Endometrial microvascular endothelial cells (primary cell): ENCODE data around the gene MFAP5. TPM values are rescaled to one million over a fixed set of nuclear protein-coding genes. Genes with fewer than 3 reads are reported as not detected.
"Not testable (repeated sequence)": the region's sequence is repeated elsewhere in the genome, so short reads cannot be mapped to it uniquely, and the experiment has no call there.

ENCODE experiments used
- in situ Hi-C: cut with HindIII; loops from 2 replicates; pipeline ENCODE4 v1.10.0; 2017; ENCODE audit warnings: low sequenced_read_pairs, low pct_unique_long_range_greater_than_20kb; ENCODE audit errors: inconsistent ontology term
- total RNA-seq: library from RNA; depleted of rRNA; stranded (reverse); fragments of >200 nt; gene quantifications from one replicate; pipeline ENCODE4 v1.2.3, GENCODE V29; 2015; ENCODE audit errors: inconsistent ontology term

MFAP5 gene
- total RNA-seq, 1 donor from 2014 or later: not detected

- in situ Hi-C loops: no loop called here
These were observed 25.4 kb downstream of the MFAP5 start for GRCh38 chr12:8637244-8637643.

DNA sequence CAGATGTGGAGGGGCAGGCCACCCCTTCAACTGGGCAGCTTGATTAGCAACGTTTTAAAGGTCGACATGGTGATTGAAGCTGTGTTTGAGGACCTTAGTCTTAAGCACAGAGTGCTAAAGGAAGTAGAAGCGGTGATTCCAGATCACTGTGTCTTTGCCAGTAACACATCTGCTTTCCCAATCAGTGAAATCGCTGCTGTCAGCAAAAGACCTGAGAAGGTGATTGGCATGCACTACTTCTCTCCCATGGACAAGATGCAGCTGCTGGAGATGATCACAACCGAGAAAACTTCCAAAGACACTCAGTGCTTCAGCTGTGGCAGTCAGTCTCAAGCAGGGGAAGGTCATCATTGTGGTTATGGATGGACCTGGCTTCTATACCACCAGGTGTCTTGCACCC is 26.0 kb downstream of the MFAP5 start:
- in situ Hi-C loops: no loop called here

DNA sequence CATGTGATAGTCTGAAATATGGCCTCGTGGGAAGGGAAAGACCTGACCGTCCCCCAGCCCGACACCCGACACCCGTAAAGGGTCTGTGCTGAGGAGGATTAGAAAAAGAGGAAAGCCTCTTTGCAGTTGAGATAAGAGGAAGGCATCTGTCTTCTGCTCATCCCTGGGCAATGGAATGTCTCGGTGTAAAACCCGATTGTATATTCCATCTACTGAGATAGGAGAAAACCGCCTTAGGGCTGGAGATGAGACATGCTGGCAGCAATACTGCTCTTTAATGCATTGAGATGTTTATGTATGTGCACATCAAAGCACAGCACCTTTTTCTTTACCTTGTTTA is 26.6 kb downstream of the MFAP5 start:
- in situ Hi-C loops: not testable (repeated sequence)

GRCh38 chr12:8635342-8636006 is 27.2 kb downstream of the MFAP5 start:
- in situ Hi-C loops: not testable (repeated sequence)

DNA sequence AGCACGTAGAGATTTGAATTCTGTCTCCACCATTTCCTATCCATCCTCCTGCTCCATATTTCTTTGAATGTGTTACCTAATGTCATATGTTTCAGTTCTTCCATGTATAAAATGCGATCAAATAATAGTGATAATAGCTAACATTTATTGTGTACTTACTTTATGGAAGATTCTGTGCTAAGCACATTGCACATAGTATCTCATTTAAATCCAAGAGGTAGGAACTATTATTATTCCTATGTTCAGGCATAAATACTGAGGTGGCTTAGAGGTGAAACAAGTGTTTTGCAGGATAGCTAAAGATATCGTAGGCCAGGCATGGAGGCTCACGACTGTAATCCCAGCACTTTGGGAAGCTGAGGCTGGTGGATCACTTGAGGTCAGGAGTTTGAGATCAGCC is 32.5 kb downstream of the MFAP5 start:
- in situ Hi-C loops: no loop called here

- in situ Hi-C loops: no loop called here
These were observed 33.1 kb downstream of the MFAP5 start for GRCh38 chr12:8629486-8630033.

DNA sequence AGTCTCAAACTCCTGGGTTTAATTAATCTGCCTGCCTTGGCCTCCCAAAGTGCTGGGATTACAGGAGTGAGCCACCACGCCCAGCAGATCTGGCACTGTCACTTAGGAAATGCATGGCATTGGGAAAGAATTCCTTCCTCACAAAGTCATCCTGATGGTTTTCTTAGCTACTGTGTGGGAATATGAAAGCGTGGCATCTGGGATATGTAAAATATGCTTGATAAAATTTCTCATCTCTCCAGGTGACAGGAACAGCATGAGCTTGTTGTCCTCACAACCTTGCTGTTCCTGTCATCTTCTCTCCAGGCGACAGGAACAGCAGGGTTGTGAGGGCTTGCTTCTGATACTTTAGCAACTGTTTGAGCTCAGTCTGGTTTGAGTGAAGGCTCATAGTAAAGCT is 33.9 kb downstream of the MFAP5 start:
- in situ Hi-C loops: no loop called here

DNA sequence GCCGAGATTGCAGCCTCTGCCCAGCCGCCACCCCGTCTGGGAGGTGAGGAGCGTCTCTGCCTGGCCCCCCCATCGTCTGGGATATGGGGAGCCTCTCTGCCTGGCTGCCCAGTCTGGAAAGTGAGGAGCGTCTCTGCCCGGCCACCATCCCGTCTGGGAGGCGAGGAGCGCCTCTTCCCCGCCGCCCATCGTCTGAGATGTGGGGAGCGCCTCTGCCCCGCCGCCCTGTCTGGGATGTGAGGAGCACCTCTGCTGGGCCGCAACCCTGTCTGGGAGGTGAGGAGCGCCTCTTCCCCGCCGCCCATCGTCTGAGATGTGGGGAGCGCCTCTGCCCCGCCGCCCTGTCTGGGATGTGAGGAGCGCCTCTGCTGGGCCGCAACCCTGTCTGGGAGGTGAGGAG is 37.9 kb downstream of the MFAP5 start:
- in situ Hi-C loops: not testable (repeated sequence)

DNA sequence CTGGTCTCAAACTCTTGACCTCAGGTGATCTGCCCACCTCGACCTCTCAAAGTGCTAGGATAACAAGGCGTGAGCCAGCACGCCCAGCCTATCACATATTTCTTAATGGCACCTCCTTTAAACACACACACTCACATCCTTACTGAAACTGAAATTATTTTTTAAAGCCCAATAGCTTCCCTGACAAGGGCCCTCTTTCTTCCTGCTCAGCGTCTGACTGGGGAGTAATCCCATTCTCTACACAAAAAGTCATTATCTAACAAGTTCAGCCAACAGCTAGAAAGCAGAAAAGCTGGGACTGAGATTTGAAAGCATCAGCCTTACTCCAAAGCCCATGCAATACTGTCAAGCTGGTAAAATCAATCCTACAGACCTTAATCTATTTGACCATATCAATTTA is 40.0 kb downstream of the MFAP5 start:
- in situ Hi-C loops: no loop called here

DNA sequence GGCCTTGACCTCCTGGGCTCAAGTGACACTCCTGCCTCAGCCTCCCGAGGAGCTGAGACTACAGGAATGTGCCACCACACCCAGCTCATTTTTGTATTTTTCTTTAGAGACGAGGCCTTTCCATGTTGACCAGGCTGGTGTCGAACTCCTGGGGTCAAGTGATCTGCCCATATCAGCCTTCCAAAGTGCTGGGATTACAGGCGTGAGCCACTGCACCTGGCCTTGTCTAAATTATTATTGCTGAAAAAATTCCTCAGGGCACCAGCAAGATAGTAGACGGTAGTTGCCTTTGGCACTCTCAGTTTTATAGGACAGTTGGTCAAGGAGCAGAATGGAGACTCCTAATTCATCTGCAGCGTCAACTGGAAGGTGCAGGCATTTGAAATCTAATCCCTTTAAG is 47.4 kb downstream of the MFAP5 start:
- in situ Hi-C loops: no loop called here

GRCh38 chr12:8613881-8614280 is 48.7 kb downstream of the MFAP5 start:
- in situ Hi-C loops: not testable (repeated sequence)

- in situ Hi-C loops: no loop called here
These were observed 50.0 kb downstream of the MFAP5 start, which contains the start of gene AICDA for GRCh38 chr12:8612629-8613028. Gene AICDA, minus strand, starts transcription at chr12:8612859. Its CDS starts 92 bp downstream, at chr12:8612767.

- in situ Hi-C loops: no loop called here
These were observed 53.5 kb downstream of the MFAP5 start for GRCh38 chr12:8609061-8609570.

DNA sequence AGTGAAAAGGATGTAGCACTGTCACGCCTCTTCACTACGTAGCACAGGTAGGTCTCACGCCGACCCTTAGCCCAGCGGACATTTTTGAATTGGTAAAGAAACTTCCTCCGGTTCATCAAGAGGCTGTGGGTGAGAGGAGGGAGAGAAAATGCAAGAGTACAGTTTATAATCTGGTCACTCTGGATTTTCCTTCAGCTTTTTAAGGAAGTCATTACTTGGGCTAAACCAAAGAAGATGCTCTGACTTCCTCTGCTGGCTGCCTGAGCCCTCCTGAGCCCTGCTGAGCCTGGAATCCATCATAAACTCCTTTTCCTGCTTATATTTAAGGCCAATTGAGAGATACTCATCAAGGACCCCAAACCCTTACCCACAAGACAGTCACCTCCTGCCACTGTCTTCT is 55.7 kb downstream of the MFAP5 start:
- in situ Hi-C loops: no loop called here

DNA sequence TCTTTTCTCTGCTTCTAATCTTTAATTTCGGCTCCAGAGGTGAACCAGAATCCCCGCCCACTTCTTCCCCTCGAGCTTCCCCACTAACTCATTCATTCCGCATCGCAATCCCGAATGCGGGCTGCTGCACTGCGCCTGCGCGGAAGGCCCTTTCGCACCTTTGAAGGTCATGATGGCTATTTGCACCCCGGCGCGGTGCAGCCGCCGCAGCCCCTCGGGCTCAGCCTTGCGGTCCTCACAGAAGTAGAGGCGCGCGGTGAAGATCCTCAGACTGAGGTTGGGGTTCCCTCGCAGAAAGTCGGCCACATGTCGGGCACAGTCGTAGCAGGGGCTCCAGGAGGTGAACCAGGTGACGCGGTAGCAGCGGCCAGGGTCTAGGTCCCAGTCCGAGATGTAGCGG is 57.6 kb downstream of the MFAP5 start:
- in situ Hi-C loops: no loop called here

DNA sequence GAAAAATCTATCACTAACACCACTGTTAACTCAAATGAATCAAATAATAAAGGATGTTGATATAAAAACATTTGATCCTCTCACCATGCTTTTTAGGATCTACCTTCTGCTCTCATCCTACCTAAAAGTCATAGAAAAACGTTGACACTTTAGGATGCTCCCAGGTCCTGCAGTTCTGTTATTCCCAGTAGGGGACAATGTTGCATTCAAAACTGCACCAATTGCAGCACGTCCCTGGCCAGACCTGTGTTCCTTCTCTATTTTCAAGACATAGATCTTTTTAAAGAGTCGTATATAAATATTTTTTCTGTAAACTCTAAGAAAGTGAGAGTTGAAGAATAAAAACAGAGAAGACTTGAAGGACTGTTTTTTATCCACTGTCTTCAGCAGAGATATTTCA is 58.8 kb downstream of the MFAP5 start:
- in situ Hi-C loops: no loop called here

- in situ Hi-C loops: no loop called here
These were observed 59.3 kb downstream of the MFAP5 start for GRCh38 chr12:8603286-8603685.

- in situ Hi-C loops: no loop called here
These were observed 66.1 kb downstream of the MFAP5 start for GRCh38 chr12:8596561-8596960.
